Activated CD4-positive, CD25-positive, alpha-beta regulatory T cell treated with anti-CD3 and anti-CD28 coated beads, Interleukin-2, amount 50 U/mL, for 72 hours (primary cell): ENCODE results near the gene HOXA2.
A peak's percentile ranks its signal among the peaks of the same experiment; 100 is the strongest.

ENCODE experiments used
- DNase-seq: peaks from one replicate; pipeline ENCODE4 v3.0.0; 2021

Gene HOXA2

DNA sequence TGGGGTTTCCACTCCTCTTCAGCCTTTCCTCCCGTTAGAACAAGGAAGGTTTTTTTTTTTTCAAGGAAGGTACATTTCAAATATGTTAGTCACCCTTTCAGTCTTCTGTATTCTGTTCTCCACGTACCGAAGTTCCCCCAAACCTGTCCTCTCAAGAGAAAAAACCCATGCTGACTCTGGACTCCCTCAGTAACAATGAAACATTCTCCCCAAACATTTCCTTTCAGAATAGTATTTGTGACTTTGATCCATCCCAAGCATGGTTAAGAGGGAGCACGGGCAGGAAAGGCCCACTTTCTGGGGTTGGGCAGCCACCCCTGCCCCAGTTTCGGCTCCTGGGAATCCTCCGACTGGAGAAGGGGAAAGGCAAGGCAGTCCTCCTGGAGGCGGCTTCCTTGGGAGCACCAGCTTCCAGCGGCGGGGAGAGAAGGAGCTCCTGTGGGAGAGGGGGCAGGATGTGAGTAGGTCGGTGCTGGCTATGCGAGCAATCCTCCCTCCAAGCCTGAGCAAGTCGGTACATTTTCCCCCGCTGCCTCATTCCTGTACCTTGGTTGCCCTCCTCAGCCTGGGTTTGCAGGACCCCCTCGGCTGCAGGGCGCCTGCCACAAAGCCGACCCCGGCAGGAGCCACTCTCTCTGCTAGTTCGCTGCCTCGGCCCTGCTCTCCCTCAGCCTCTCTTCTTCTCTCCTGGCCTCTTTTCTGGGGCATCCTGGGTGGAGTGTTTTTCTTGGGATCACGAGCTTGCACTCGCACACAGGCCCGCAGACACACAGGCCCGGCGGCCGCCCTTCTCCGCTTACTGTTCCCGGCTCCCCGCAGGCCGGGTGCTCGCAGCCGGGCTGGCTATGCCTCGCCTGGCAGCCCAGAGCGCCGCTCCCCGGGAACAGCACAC lies 4.6 kb downstream of the HOXA2 start:
- DNase-seq, result no peak

DNA sequence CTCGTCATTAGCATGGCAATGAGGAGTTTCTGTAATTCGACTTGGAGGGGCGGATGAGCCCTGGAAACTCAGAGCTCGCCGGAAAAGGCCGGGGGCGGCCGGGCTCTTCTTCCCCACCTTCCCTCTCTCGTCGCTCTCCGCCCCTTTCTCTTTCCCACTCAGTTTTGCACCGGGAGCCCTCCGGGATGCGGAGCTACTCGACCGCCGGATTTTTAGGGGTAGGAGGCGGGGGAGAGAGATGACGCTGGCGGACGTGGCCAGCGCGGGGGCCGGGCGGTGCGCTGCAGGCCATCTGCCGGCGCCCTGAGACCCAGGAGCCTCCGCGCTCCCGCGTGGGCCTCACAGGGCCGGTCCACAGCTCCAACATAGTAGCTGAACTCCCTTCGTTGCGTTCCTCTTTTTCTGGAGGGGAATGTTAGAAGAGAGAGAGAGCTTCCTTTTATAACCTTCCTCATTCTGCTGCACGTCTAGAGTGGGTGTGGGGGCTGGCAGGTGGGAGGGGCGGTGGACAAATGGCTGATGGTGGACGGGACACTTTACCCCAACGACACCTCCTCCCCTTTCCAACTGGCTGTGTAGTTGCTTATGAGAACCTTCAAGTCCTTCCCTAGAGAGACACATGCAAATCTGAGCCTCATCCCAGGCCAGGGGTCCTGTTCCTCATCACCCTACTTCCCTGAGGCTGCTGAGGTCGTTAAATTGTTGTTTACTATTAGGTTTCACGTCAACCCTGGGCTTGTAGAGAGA lies 5.5 kb downstream of the HOXA2 start:
- no peak for DNase-seq

DNA sequence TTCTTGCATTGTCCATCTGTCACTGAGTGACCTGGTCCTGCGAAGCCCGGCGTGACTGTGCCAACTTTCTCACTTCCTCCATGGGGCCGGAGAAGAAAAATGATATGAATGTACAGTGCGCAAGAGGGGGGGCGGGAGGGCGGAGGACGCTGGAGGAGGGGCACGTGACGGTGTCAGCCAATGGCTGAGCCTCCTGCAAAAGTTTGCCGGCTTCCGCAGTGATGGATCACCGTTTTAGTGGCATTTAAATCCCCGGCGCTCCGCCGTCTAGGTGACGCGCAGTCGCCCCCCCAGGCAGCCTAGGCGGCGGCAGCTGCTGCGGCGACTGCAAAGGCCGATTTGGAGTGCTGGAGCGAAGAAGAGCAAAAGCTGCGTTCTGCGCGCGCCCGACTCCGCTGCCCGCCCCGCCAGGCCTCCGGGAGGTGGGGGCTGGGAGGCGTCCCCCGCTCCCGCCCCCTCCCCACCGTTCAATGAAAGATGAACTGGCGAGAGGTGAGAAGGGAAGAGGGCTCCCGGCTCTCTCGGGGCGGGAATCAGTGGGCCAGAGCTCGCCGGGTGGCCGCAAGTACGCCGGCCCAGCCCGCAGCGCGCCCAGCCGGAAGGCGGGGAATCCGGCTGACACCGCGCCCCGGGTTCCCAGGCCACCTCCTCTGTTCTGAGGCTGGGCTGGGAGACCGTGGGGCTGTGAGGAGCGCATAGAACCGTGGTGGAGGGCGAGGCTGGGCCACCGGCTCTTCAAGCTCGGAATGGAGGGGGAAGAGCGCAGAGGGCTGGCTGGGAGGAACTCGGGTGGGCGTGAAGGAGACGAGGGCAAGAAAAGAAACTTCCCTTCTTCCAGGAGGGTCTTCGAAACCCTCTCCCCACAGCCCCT lies 6.4 kb downstream of the HOXA2 start, which contains the start of gene HOXA1:
TSS of gene HOXA1 (minus strand) at position 104 of the 871 bp plus-strand sequence. CDS start at position 16, 88 bp downstream.
- peak; percentile 73 for DNase-seq

DNA sequence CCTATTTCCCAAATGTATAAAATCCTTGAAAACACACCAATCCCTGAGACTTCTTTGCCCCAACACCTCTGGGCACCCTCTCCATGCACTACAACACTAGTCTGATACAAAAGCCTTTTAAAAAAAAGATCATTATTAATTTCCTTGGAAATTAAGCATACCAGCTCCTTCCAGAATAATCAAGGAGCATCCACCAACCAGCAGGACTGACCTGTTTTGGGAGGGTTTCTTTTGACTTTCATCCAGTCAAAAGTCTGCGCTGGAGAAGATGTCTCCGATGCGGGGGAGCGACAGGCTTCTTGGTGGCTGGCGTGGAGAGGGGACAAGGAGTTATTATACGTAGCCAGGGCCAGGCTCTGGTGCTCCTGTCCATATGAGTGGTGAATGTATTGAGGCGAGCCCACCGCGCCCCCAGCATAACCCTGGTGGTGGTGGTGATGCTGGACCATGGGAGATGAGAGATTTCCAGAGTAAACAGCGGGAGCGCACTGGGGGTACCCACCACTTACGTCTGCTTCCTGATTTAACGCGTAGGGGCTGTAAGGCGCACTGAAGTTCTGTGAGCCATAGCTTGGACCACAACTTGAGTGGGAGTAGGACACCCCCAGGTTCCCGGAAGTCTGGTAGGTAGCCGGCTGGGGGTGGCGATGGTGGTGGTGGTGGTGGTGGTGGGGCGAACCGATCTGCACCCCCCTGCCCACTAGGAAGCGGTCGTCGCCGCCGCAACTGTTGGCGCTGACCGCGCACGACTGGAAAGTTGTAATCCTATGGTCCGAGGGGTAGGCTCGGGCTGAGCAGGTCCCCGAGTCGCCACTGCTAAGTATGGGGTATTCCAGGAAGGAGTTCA lies 7.2 kb downstream of the HOXA2 start:
- no peak for DNase-seq

DNA sequence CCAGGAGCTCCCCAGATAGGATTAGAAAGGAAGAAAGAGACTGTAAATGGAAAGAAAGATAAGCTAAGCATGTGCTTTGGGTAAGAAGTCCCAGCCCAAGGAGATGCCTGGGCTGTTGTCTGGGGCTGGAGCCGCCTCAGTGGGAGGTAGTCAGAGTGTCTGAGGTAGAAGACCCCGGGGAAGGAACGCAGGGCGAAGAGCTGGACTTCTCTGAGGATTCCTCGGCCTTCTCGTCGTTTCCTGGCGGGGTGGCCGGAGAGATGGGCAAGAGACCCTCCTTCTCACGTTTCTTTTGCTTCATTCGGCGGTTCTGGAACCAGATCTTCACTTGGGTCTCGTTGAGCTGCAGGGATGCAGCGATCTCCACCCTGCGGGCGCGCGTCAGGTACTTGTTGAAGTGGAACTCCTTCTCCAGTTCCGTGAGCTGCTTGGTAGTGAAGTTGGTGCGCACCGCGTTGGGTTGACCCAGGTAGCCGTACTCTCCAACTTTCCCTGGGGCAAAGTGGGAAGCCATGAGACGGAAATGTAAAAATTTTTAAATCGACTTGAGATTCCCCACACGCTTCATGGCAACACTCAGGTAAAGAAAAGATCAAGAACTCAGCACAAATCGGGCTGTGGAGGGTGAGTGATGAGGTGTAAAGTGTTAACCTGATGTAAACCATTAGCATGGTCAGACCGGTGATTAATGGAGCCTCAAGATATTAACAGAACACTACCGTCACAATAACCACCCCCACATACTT lies 8.0 kb downstream of the HOXA2 start:
- no peak for DNase-seq

DNA sequence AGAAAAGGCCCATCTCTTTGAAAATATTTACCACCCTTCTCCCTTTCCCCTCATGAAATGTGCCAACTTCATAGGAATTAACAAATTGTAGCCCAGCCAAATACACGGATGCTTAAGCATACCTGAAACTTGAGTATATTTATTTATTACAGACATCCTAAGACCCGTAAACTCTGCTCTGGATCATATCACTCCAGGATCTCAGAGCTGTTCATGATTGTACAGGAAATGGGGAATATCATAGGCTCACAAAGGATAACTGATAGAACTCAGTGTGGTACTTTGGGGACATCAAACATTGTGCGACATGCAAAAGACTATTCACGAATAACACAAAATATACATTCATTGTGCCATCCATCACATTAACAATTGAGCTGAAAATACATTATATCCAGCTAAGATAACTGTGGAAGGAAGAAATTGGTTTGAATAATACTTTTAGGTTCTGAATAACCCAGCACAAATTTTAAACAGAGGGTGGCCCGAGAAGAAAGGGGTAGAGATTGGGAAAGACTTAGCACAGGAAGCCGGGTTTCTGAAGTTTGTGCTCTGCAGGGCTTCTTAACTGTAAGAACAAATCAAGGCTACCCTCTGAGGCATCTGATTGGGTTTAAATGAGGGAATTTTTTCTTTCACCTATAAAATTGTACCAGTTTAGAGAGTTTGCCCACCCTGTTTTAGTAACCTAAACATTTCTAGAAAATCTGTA lies 9.1 kb downstream of the HOXA2 start:
- no peak for DNase-seq

DNA sequence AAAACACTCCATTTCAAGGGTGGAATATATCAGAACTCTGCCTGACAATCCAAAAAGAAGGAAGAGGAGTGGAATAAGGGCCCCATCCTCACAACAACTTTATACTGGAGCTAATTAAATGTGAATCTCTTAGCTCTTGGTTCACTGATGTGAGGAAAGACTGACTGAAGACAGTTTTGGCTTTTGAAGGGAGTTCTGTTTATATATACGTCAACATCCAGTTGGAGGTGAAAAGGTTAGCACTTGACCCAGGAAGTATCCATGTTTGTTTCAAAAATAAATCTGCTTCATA lies 9.7 kb downstream of the HOXA2 start:
- no peak for DNase-seq

DNA sequence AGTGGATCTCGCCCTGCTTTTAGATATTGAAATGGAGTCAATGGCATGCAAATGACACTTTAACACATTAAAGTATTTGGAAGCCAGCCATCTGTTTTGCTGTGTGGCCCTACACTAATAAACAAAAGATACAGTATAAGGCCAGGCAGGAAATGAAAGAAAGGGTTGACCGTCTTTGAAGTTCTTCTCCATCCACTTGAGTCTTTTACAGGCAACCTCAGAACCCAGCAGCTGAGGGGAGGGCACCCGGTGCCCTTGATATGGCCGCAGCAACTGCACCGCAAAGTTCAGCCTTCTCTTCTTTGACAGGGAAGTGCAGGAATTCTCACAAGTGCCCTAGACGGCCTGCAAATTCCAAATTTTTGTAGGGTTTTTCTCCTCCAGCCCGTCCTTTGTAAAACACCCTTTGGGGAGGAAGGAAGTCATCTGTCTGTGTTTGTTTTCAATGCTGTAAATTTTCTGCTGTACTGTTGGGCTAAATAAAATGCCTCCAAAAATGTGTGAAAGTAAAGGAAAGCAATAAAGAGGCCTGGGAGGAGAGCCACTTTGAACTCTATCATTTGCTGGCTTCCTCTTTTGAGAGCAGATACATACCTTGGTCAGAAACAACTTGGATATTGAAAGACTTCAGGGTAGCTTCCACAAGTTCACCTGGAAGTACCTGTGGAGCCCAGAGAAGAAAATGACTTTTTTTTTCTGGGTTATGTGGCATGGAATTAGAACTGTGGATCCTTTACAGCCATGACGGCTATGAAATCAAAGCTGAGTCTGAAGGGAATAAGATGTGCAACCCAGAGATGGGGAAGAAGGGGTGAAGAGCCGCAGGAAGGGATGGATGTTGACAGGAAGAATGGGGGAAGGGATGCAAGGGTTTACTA lies 10.3 kb downstream of the HOXA2 start:
- DNase-seq, result no peak

DNA sequence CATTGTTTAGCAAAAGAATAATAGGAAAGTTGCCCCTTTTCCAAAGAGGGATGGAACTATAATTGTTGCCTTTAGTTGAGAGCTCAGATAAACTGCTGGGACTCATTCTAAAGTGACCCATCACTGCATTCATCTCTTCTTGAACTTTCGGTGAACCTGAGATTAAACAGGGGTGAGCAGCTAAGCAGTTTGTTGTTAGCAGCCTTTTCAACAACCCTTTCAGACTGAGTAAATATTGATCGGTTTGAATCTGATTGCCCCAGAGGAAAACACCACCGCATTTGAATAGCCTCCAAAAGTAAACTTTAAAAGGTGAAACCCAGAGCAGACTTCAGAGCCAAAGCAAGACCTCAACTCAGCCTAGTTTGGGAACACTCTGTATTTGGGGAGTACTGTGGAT lies 11.4 kb downstream of the HOXA2 start:
- no peak for DNase-seq

DNA sequence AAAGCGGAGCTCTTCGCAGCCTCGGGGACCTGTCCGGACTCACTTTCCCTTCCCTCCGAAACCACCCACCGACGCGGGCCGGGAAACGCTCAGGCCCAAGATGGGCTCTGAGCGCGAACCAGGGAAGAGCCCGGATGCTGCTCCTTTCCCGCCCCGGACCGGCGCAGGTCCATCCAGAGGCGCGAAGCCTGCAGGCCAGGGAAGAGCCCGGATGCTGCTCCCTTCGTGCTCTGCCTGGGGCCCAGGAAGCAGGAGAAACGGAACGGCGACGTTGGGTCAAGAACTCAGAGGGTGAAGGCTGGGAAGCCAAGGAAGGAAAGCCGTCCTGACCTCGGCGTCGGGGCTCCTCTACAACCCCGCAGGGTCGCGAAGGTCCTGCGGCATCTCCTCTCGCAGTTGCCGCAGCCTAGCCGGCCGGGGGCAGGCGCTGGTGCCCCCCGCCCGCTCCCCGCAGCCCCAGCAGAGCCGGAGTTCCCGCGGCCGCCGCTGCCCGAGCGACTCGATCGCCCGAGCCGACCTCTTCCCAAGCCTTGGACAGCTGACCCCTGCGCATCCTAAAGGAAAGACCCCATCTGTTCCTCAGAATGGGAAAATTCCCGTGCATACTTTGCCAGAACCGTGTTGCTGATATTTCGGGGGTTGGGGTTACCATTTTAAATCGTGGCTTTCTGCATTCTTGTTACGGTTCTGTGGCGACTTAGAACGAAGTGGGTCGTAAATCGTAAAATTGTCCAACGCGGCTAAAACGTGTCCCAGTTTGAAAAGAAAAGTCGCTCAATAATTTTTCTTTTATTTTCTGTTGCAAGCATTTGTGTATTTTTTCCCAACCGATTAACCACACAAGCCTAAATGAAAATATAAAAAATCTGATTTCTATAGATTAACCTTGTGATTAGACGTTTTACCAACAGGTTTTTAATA lies 14.2 kb downstream of the HOXA2 start:
- DNase-seq, result no peak

DNA sequence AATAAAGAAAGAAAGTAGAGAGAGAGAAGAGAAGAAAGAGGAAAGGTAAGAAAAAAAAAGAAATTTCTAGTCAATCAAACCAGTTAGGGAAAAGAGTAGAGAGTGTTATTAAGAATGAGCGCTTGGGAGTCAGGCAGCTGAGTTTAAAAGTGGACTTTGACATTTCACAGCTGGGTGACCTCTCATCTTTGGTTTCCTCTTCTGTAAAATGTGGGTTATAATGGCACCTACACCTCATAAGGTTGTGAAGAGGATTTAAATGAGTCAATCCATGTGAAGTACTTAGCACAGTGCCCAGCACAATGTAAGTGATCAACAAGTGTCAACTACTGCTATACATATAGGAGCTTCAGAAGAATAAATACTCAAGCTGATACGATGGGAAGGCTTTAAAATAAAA lies 18.8 kb downstream of the HOXA2 start:
- DNase-seq, result no peak

DNA sequence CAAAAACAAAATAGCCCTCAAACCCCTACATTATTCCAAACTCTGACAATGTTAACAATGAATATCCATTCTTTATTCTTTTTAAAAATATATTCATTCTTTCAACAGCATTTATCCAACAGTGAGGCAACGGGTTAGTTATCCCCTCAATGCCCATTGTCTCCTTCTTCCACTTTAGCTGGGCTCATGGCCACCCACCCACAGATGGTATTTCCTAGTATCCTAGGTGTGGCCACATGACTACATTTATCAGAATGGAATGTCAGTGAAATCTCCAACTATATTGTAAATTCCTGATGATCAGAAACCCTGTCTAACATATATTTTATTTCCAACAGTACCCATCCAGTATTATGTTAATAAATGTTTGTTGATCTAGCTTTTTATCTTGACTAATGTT lies 20.3 kb downstream of the HOXA2 start:
- DNase-seq, result no peak

DNA sequence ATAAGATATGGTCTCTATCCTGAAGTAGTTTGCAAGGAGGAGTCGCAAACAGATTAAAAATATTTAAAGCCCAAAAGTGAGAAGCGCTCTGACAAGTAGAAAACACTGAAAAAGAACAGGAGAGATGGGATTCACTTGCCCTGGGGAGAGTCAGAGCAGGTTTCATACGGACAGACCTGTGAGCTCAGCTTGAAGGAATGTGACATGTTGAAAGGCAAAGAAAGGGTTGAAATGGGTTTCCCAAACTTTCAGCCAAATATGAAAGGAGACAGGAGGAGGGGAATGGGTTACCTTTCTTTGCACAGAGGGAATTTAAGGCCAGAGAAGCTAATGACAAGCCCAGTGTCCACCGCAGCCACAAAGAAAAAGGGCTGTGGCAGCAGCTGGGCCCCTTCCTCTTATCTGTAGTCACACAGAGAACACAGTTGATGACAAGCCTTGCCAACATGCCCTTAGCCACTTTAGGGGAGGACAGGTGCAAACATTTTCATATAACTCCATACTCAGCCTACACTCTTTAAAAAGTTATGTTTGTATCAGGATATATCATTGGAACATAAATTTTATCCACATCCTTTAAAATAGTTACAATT lies 21.5 kb downstream of the HOXA2 start:
- no peak for DNase-seq

DNA sequence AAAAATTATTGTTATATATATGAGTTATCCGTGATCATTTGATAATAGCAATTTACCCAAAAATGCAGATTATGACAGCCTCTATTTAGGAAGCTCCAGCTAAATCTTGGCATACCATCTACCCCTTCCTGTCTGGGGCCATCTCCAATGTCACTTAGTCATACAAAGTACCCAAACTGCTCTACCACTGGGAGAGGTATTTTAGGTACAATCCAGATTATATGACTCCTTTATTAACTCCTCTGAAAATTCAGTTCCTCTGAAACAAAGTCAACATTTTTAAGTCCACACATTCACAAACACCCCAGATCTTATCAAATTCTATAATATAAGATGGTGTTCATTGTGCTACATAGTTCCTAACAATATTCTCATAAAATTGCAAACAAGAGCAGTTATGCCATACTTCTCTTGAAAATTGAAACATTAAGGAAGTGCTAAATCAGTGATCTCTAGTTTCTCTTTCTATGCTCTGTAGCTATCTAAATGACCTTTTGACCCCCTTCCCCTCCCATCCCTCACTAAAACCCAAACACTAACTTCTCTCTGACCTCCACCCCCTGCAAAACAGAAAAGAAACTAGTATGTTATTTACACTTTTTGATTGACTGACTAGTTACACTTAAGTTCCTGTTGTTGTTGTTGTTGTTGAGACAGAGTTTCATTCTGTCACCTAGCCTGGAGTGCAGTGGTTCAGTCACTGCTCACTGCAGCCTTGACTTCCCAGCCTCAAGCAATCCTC lies 23.1 kb downstream of the HOXA2 start:
- DNase-seq, result no peak

DNA sequence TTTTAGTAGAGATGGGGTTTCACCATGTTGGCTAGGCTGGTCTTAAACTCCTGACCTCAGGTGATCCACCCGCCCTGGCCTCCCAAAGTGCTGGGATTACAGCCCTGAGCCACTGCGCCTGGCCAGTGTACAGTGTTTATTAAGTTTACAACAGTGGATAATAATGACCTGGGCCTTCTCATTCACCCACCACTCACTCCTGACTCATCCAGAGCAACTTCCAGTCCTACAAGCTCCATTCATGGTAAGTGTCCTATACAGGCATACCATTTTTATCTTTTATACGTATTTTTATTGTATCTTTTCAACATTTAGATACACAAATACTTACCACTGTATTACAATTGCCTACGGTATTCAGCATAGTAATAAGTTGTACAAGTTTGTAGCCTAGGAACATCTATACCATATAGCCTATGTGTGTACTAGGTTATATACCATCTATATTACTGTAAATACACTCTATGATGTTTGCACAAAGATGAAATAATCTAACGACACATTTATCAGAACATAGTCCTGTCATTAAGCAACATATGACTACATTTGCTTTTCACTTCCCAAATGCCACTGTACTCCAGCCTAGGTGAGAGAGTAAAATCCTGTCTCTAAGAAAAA lies 23.8 kb downstream of the HOXA2 start:
- no peak for DNase-seq

DNA sequence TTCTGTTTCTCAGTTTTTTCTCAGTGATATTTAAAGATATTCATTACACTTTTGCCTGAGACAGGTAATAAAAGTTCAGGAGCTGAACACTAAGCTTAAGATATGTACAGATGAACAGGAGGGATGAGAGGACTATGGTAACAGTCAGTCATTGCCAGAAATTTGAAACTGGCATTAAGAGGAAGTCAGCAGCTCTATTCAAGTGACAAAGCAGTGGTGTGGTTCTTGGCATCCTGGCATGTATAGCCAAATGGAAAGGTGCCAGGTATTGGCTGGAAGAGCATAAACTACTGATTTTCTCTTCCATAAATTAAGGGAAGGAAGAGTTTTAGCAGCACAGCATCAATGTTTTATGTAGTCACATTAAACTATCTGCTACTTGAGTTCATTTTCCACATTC lies 29.4 kb downstream of the HOXA2 start:
- DNase-seq, result no peak
